Fibroblast of skin of left quadriceps (primary cell): ENCODE results near the gene TMEM238.

Source experiments
- DNase-seq, 2 experiments: peaks; one replicate each; pipeline ENCODE4 v3.0.0-alpha.2; 2013; ENCODE audit warnings: low read depth in 2 of 2

Gene TMEM238

DNA sequence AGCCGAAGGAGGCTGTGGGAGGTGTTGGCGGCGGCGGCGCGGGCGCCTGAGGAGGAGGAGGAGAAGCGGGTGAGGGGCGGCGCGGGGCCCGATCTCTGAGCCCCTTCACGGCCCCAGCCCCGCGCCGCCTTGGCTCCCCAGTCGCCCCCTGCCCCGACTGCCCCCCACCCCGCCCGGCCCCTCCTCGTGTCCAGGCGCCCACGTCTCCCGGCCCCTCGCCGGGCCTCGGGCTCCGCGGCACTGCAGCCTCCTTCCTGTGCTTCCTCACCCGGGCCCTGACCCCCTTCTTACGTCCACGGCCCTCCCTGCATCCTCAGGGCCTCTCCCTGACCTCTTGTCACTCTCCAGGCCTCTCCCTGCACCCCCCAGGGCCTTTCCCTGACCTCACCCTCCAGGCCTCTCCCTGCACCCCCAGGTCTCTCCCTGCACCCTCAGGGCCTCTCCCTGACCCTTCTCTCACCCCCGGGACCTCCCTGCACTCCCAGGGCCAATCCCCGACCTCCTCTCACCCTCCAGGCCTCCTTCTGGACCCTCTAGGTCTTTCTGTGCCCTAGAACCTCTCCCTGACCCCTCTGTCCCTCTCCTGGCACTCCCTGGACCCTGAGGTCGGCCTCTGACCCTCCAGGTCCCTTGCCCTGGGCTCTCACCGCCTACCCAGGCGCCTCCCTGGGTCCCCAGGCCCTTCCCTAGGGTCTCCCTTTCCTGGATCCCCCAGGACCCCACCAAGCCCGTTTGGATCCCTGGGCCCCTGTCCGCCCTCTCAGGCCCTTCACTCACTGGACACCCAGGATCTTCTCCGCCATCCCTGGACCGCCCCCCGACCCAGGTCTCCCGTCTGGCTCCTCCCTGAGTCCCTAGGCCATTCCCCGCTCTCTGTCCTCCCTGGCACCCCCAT lies 44.0 kb downstream of the TMEM238 start:
- no peak for DNase-seq

DNA sequence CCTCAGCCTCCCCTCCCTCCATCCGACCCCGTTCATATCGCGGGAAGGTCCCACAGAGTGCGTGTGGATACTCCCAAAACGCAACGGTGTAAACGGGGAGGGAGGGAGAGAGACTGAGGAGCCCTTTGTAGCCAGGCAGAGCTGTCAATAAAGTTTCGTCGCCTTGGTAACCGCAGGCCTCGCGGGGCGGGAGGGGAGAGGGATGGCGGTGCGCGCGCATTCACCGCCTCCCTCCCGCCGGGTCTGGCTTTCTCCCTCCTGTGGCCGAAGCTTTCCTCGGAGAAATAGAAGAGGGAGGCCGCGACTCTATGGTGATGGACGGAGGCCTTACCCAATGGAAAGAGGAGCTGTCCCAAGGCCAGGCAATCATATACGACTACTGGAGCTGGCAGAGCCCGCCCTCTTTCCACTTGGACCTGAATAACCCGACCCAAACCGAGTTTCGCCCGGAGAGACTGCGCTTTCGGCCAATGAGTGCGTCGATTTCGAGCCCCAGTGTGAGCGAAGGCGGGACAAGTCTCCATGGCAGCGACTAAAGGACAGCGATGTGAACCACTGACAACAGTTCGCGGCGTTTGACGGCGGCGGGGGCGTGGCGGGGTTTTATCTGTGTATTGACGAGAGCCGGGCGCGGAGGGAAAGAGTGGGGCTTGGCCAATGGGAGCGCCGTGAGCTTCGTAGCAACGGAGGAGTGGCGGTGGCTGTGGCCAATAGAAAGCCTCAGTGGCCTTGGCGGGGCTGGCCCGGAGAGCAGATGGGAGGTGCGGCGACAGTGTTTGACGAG lies 44.8 kb downstream of the TMEM238 start, which contains the start of gene KMT5C:
KMT5C (plus strand) TSS at position 772 of the 784 bp plus-strand sequence. CDS start 2,061 bp downstream, outside the sequence.
- DNase-seq: peak; percentile 100

DNA sequence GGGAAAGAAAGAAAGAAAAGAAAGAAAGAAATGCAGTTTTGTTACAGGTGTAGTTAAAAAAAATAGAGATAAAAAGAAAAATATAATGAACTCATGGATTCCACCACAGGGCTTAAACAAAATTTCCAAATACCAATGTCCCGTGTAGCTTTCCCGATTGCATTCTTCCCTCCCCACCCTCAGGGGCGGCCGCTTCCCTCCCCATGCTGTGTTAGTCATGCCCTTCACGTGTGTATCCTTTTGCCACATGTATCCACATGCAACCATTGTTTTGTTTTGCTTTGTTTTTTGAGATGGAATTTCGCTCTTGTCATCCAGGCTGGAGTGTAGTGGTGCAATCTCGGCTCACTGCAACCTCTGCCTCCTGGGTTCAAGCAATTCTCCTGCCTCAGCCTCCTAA lies 48.0 kb downstream of the TMEM238 start:
- DNase-seq: no peak

DNA sequence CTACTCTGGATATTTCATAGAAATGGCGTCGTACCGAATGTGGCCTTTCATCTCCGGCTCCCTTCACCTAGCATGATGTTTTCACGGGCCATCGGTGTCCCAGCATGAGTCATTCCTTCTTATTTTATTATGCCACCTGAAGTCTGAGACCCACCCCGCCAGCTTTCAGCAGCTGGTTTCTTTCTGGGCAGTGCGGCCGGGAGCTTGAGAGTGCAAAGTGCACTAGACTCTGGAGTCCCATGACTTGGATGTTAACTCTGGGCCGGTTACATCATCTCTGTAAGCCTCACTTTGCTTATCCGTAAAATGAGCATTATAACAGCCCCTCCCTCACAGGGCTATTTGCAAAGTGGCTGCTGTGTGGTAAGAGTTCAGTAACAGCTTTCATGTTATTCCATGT lies 50.2 kb downstream of the TMEM238 start:
- DNase-seq: no peak

DNA sequence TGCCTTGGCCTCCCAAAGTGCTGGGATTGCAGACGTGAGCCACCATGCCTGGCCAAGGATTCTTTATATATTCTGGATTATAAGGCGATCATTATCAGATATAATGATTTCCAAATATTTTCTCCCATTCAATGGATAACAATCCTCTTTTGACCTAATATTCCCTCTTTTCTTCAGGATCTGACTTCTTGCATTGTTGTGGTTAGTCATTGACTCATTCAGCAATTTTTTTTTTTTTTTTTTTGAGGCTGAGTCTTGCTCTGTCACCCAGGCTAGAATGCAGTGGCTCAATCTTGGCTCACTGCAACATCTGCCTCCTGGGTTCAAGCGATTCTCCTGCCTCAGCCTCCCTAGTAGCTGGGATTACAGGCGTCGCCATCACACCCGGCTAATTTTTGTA lies 54.3 kb downstream of the TMEM238 start:
- peak in 1 of 2 experiments; percentile 8 for DNase-seq
